ENCODE results near the gene ANKS6.

- TF ChIP-seq CTCF (IDR thresholded peaks at IDR 0.05 in 2 of 3, conservative IDR thresholded peaks at IDR 0.05 in 1 of 3; ENCODE audit: control insufficient read depth in 2 of 3, extremely low read depth in 1 of 3, insufficient read depth in 1 of 3, low read depth in 3 of 3, low read length in 3 of 3) = peak; percentile 31 to 49 (median 42); a peak in 5 of 6 replicates
- no peak for TF ChIP-seq MYC (IDR thresholded peaks at IDR 0.05; ENCODE audit: insufficient read depth, insufficient read length, insufficient replicate concordance, low read length, severe bottlenecking)
- no peak for TF ChIP-seq EP300 (IDR thresholded peaks at IDR 0.05; ENCODE audit: borderline replicate concordance in 1 of 2, control insufficient read depth in 1 of 2, low read depth in 2 of 2, low read length in 2 of 2)
- no peak for TF ChIP-seq BRCA1 (IDR thresholded peaks at IDR 0.05; ENCODE audit: low read depth, low read length)
- TF ChIP-seq REST (IDR thresholded peaks at IDR 0.05; ENCODE audit: low read depth, low read length) = no peak
- no peak for TF ChIP-seq NR2C2 (IDR thresholded peaks at IDR 0.05; ENCODE audit: borderline replicate concordance, control insufficient read depth, insufficient read length, low read depth)
Measured at GRCh38 chr9:98774746-98775145, 21.6 kb downstream of the ANKS6 start.
